ENCODE measurements around the gene ZYG11A.

ZYG11A gene

DNA sequence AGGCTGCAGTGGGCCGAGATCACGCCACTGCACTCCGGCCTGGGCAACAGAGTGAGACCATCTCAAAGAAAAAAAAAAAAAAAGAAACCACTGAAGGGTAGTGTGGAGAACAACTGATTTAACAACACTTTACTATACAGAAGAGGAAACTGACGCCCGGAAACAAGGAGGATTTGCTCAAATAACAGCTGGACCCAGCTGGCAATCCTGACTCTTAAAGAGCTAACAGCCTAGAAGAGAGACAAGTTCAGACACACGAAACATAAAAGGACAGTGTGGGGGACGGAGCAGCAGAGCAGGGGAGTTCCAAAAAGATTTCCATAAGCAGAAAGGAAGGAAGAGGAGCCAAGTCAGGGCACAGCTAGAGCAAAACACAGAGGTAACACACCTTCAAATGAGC lies 74.6 kb downstream of the ZYG11A start:
- ATAC-seq (ENCODE audit: low read depth) (no peak), DNase-seq (ENCODE audit: low spot score in 2 of 2) (no peak)
- Mint-ChIP-seq H3K4me3 (no peak overlapping the region), H3K27ac (no peak overlapping the region), H3K27me3 (no peaks in the 10 kb centered on the region), H3K9me3 (no peaks in the 10 kb centered on the region), H3K36me3 (peaks cover 2% of the 10 kb centered on the region), H3K4me1 (peaks cover 10% of the 10 kb centered on the region)

DNA sequence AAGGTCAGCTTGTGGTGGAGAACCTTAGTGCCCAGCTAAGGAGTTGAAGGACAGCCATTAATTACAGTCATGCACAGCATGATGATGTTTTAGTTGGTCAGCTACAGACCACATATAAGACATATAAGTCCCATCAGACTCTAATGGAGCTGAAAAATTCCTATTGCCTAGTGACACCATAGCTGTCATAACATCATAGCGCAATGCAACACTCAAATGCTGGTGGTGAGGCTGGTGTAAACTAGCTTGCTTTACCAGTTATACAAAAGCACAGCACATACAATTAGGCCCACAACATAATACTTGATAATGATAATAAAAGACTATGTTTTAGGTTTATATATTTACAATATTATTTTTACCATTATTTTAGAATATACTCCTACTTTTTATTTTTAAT lies 75.0 kb downstream of the ZYG11A start:
- H3K4me3 Mint-ChIP-seq = no peak overlapping the region
- no peaks in the 10 kb centered on the region for H3K9me3 Mint-ChIP-seq
- ATAC-seq (ENCODE audit: low read depth) (no peak), DNase-seq (ENCODE audit: low spot score in 2 of 2) (no peak)
- peaks cover 10% of the 10 kb centered on the region for H3K4me1 Mint-ChIP-seq
- no peaks in the 10 kb centered on the region for H3K27me3 Mint-ChIP-seq
- no peak overlapping the region for H3K27ac Mint-ChIP-seq
- H3K36me3 Mint-ChIP-seq = peaks cover 2% of the 10 kb centered on the region

DNA sequence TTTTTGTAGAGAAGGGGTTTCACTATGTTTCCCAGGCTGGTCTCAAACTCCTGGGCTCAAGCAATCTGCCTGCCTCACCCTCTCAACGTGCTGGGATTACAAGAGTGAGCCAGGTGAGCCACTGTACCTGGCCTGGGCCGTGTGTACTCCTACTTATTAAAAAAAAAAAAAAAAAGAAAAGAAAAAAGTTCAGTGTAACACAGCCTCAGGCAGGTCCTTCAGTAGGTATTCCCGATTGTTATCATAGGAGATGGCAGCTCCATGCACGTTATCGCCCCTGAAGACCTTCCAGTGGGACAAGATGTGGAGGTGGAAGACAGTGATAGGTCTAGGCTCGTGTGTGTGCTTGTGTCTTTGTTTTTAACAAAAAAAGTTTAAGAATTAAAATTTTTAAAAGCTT lies 75.6 kb downstream of the ZYG11A start:
- no peaks in the 10 kb centered on the region for H3K27me3 Mint-ChIP-seq
- H3K4me3 Mint-ChIP-seq = no peak overlapping the region
- H3K27ac Mint-ChIP-seq = no peak overlapping the region
- peaks cover 2% of the 10 kb centered on the region for H3K36me3 Mint-ChIP-seq
- peaks cover 10% of the 10 kb centered on the region for H3K4me1 Mint-ChIP-seq
- no peak for DNase-seq (ENCODE audit: low spot score in 2 of 2)
- no peaks in the 10 kb centered on the region for H3K9me3 Mint-ChIP-seq
- ATAC-seq (ENCODE audit: low read depth) = no peak

DNA sequence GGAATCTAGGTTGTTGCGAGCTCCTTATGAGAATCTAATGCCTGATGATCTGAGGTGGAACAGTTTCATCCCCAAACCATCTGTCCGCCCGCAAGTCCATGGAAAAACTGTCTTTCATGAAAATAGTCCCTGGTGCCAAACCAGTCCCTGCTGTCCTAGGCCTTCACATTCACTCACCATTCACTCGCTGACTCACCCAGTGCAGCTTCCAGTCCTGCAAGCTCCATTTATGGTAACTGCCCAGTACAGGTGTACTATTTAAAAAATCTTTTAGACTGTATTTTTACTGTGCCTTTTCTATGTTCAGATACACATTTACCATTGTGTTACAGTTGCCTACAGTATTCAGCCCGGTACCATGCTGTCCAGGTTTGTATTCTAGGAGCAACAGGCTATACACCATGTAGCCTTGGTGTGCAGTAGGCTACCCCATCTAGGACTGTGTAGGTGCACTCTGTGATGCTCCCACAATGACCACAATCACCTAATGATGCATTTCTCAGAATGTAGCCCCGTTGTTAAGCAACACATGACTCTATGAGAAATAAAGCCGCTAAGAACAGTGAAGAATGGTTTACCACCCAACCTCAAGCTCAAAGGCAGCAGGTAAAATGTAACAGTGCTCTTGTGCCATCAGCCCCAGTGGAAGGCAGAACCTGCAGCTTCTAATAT lies 76.6 kb downstream of the ZYG11A start:
- H3K9me3 Mint-ChIP-seq = no peaks in the 10 kb centered on the region
- DNase-seq (ENCODE audit: low spot score in 2 of 2) (no peak), ATAC-seq (ENCODE audit: low read depth) (no peak)
- H3K27me3 Mint-ChIP-seq = no peaks in the 10 kb centered on the region
- H3K4me3 Mint-ChIP-seq = no peak overlapping the region
- H3K4me1 Mint-ChIP-seq = peaks cover 10% of the 10 kb centered on the region
- H3K36me3 Mint-ChIP-seq = no peaks in the 10 kb centered on the region
- H3K27ac Mint-ChIP-seq = peak overlapping the region; percentile 21

DNA sequence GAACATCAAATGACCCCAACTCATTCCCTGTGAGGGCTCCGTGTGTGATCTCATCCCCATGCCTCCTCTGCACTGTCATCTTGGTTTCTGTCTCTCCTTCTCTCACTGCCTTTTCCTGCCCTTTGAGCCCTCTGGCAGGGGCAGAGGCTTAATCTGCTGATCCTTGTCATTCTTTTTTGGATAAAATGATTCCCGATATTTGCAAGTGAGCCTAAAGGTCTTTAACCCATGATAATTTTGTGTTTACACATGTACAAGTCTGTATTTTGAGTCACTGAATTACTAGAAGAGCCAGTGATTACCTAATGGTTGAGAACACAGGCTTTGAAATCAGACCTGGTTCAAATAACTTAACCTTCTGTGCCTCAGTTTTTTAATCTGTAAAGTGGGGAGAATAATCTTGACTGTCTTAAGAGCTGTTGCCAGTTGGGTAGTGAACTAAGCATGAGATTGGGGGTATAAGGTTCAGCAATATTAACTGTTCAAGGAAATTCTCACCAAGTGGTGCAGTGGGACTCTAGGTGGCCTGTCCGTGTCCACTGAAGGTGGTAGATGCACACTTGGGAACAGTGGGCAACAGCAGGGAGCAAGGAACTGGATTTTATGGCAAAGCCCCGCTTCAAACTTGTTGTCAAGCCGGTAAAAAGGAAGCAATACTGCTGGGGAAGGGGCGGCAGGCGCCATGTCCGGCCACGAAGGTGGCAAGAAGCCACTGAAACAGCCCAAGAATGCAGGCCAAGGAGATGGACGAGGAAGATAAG lies 77.3 kb downstream of the ZYG11A start:
- Mint-ChIP-seq H3K9me3 (no peaks in the 10 kb centered on the region), H3K27me3 (no peaks in the 10 kb centered on the region), H3K36me3 (no peaks in the 10 kb centered on the region), H3K4me3 (peak overlapping the region; percentile 68), H3K4me1 (peaks cover 10% of the 10 kb centered on the region), H3K27ac (peak overlapping the region; percentile 21)
- DNase-seq (ENCODE audit: low spot score in 2 of 2) = no peak
- no peak for ATAC-seq (ENCODE audit: low read depth)

DNA sequence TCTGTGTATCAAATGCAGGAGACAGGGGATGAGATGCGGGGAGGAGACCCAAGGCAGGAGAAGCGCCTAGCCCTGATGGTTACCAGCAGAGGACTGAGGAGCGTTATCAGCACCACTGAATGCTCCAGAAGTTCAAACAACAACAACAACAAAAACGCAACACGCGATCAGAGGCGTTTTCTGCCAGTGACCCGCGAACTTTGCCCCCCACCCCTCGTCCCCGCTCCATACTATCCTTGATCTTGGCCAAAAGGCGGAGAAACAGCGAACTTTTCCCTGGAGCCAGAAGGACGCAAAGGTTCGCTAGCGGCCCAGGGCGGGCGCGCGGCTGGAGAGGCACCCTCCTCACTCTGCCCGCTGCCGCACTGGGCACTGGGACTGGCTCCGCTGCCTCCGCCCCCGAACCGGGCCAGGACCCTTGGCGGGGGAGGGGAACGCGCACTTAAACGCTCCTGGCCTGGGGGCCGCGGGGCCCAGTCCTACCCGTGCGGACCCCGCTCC lies 78.3 kb downstream of the ZYG11A start:
- Mint-ChIP-seq H3K9me3 (no peaks in the 10 kb centered on the region), H3K27ac (no peak overlapping the region), H3K4me1 (peaks cover 10% of the 10 kb centered on the region), H3K4me3 (peak overlapping the region; percentile 82), H3K27me3 (no peaks in the 10 kb centered on the region), H3K36me3 (no peaks in the 10 kb centered on the region)
- DNase-seq (ENCODE audit: low spot score in 2 of 2) (no peak), ATAC-seq (ENCODE audit: low read depth) (no peak)

DNA sequence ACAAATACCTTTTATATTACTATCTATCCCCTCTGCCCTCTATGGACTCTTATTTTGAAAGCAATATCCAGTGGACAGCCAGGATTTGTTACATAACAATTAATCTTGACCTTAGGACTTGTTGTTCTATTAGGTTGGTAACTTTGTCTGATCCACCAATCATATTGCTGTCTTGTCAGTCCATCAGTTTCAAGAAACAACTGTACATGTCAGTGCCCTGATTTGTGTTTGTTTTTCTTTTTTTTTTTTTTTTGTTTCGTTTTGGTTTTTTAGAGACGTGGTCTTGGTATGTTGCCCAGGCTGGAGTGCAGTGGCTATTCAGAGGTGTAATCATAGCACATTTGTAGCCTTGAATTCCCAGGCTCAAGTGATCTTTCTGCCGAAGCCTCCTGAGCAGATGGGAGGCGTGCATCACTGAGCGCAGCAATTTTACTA lies 83.0 kb downstream of the ZYG11A start:
- Mint-ChIP-seq H3K4me1 (peaks cover 13% of the 10 kb centered on the region), H3K36me3 (no peaks in the 10 kb centered on the region), H3K27ac (no peak overlapping the region), H3K4me3 (no peak overlapping the region), H3K27me3 (no peaks in the 10 kb centered on the region), H3K9me3 (no peaks in the 10 kb centered on the region)
- DNase-seq (ENCODE audit: low spot score in 2 of 2) (no peak), ATAC-seq (ENCODE audit: low read depth) (no peak)

DNA sequence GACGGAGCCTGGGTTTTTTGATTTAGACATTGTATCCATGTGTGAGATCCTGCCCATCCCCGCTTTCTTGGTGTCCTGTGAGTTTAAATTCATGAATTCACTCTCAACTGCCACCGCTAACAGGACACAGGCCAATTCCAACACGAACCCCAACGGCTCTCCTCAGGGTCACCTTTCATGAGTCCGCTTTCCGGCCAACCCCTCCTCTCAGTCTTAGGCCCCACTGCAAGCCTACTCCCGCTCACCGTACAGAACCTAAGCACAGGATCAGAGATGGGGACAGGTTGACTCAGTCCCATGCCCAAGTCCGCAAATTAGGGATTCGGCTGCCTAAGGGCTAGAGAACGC lies 84.3 kb downstream of the ZYG11A start:
- Mint-ChIP-seq H3K27me3 (no peaks in the 10 kb centered on the region), H3K9me3 (no peaks in the 10 kb centered on the region), H3K36me3 (no peaks in the 10 kb centered on the region), H3K4me3 (peak overlapping the region; percentile 88), H3K27ac (peak overlapping the region; percentile 19), H3K4me1 (peaks cover 10% of the 10 kb centered on the region)
- DNase-seq (ENCODE audit: low spot score in 2 of 2) = no peak
- ATAC-seq (ENCODE audit: low read depth) = no peak

DNA sequence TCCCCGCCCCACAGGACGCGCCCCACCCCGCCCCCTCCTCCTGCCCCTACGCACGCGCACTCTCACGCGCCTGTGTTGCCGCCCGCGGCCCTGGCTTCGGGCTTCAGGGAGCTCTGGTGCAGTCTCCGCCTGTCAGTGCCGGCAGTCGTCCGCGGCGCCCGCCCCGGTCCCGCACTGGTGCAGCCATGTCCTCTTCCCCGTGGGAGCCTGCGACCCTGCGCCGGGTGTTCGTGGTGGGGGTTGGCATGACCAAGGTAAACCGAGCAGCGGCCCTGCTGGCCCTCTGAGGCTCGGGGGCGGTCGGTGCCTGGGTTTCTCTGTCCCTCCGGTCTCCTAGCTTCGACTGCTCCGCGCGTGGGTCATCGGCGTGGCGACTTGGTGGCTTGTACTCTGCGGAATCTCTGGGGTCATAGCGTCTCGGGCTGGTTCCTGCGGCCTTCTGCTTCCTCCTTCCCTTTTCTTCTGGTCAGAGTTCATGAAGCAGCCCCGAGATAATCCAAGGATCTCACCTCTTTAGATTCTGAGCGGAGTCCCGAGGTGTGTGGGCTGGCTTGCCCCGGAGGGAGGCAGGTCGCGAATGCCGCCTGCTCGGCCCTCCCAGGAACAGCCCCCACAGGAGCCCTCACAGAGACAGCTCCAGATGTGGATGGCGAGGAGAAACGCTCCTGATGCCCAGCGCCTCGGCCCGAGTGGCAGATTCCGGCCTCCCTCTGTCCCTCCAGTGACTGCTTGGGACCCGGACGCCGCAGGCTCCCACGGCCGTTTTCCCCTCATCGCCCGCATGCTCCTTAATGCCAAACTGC lies 84.9 kb downstream of the ZYG11A start, which contains the start of gene SCP2:
SCP2 (plus strand) TSS at position 65 of the 803 bp plus-strand sequence; CDS start at position 186, 121 bp downstream.
- H3K27me3 Mint-ChIP-seq = no peaks in the 10 kb centered on the region
- H3K36me3 Mint-ChIP-seq = no peaks in the 10 kb centered on the region
- H3K27ac Mint-ChIP-seq = peak within 1 kb of the TSS; percentile 19
- H3K9me3 Mint-ChIP-seq = no peaks in the 10 kb centered on the region
- H3K4me1 Mint-ChIP-seq = peaks cover 10% of the 10 kb centered on the region
- H3K4me3 Mint-ChIP-seq = peak within 1 kb of the TSS; percentile 88
- peak; percentile 94 for ATAC-seq (ENCODE audit: low read depth)
- DNase-seq (ENCODE audit: low spot score in 2 of 2) = peak; percentile 50 to 61

DNA sequence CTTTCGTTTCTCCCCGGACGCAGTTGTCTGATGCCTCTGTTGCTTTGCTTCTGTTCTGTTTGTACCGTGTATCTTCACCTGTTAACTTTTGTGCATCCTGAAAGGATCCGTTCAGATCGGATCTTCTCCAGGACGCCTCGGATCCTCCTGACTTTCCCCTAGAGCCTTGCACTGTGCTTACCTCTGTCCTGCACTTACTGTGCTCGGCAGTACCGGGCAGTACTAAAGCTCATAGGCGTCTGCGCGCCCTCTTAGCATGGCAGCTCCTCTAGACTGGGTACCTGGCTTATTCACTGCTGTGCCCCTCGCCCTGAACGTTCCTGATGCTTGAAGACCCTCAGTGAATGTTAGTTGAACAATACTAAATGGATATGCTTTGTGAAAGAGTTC lies 85.5 kb downstream of the ZYG11A start:
- no peaks in the 10 kb centered on the region for H3K36me3 Mint-ChIP-seq
- H3K9me3 Mint-ChIP-seq = no peaks in the 10 kb centered on the region
- ATAC-seq (ENCODE audit: low read depth) (no peak), DNase-seq (ENCODE audit: low spot score in 2 of 2) (no peak)
- H3K4me1 Mint-ChIP-seq = peaks cover 10% of the 10 kb centered on the region
- peak overlapping the region; percentile 19 for H3K27ac Mint-ChIP-seq
- no peaks in the 10 kb centered on the region for H3K27me3 Mint-ChIP-seq
- H3K4me3 Mint-ChIP-seq = peak overlapping the region; percentile 88

DNA sequence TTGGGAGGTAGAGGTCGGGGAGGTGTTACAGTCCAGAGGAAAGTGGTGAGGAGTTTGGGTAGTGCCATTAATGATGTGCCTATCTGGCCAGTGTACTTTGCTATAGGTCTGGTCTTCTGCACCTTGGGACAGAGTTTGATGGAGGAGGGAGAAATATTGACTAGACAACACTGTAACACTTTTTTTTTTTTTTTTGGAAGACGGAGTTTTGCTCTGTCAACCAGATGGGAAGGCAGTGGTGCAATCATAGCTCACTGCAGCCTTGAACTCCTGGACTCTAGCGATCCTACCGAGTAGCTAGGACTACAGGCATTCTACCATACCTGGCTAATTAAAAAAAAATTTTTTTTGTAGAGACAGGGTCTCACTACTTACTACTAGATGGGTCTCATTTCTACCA lies 86.5 kb downstream of the ZYG11A start:
- H3K27me3 Mint-ChIP-seq = no peaks in the 10 kb centered on the region
- H3K36me3 Mint-ChIP-seq = no peaks in the 10 kb centered on the region
- DNase-seq (ENCODE audit: low spot score in 2 of 2) (no peak), ATAC-seq (ENCODE audit: low read depth) (no peak)
- H3K27ac Mint-ChIP-seq = no peak overlapping the region
- H3K4me1 Mint-ChIP-seq = peaks cover 10% of the 10 kb centered on the region
- H3K9me3 Mint-ChIP-seq = no peaks in the 10 kb centered on the region
- H3K4me3 Mint-ChIP-seq = no peak overlapping the region

DNA sequence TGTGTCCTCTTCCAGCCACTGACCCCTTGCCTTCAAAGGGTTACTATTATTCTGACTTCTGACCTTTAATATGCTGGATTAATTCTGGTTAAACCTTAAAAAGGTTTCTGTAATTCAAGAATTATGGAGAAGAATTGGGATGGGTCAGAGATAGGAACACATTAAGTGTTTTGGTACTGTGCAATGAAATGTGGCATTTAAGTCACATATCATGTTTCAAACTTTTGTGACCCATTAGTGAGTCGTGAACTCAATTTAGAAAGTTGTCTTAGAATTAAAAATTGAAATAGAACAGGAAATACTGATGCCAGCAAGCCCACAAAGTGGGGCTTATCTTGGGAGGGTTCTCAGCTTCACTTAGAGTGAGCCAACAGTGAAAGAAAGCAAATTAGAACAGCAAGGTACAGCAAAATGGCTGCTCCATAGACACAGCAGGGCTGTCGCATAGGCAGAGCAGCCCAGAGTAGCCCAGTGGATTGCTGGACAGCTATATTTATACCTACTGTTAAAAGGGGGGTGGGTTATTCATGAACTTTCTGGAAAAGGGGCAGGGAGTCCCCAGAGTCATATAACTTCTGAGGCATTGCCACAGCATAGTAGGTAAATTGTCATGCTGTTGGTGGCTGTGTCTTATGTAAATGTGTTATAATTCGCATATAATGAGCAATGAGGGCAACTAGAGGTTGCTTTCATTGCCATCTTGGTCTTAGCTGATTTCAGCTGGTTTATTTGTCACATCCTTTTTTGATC lies 95.0 kb downstream of the ZYG11A start:
- no peak for ATAC-seq (ENCODE audit: low read depth)
- no peak for DNase-seq (ENCODE audit: low spot score in 2 of 2)
- peaks cover 2% of the 10 kb centered on the region for H3K36me3 Mint-ChIP-seq
- H3K9me3 Mint-ChIP-seq = no peaks in the 10 kb centered on the region
- H3K27ac Mint-ChIP-seq = no peak overlapping the region
- H3K4me3 Mint-ChIP-seq = no peak overlapping the region
- no peaks in the 10 kb centered on the region for H3K27me3 Mint-ChIP-seq
- no peaks in the 10 kb centered on the region for H3K4me1 Mint-ChIP-seq

DNA sequence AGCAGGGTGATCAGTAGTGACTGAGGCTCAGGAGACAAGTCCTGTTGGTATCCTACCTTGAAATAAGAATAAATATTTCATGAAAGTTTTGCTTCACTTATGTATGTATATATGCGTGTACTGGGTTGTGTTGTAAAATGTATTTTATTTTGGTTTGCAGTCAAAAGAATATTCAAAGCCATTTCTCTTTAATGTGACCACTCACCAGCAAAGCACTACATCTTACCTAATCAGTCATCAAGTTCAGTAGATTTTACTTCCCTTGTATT lies 95.6 kb downstream of the ZYG11A start:
- Mint-ChIP-seq H3K9me3 (no peaks in the 10 kb centered on the region), H3K4me3 (no peak overlapping the region), H3K36me3 (peaks cover 2% of the 10 kb centered on the region), H3K4me1 (no peaks in the 10 kb centered on the region), H3K27me3 (no peaks in the 10 kb centered on the region), H3K27ac (no peak overlapping the region)
- ATAC-seq (ENCODE audit: low read depth) (no peak), DNase-seq (ENCODE audit: low spot score in 2 of 2) (no peak)
